GM21367 (cell line): ENCODE data around the gene FAM171A1.
"Not testable (repeated sequence)": the region's sequence is repeated elsewhere in the genome, so short reads cannot be mapped to it uniquely, and the experiment has no call there.

Source experiments
- ATAC-seq: cut with Tn5 transposase; IDR thresholded peaks from one replicate; pipeline ENCODE4 v1.9.1; 2021; ENCODE audit not compliant: unreplicated experiment

The FAM171A1 gene

GRCh38 chr10:15370856-15371701, at the start of gene FAM171A1:
Gene FAM171A1, minus strand, starts transcription at chr10:15371289. Its CDS starts 237 bp downstream, at chr10:15371052.
- peak; percentile 59 for ATAC-seq

GRCh38 chr10:15420858-15421257, 49.8 kb upstream of the FAM171A1 start:
- no peak for ATAC-seq

GRCh38 chr10:15419279-15419874, 48.3 kb upstream of the FAM171A1 start:
- peak; percentile 60 for ATAC-seq

- ATAC-seq = no peak
Observed at GRCh38 chr10:15416034-15416433, 44.9 kb upstream of the FAM171A1 start.

GRCh38 chr10:15411010-15411409, 39.9 kb upstream of the FAM171A1 start:
- ATAC-seq = no peak

GRCh38 chr10:15409350-15409749, 38.3 kb upstream of the FAM171A1 start:
- ATAC-seq = not testable (repeated sequence)

- ATAC-seq = no peak
Observed at GRCh38 chr10:15408557-15408956, 37.5 kb upstream of the FAM171A1 start.

- no peak for ATAC-seq
Observed at GRCh38 chr10:15405319-15405718, 34.2 kb upstream of the FAM171A1 start.

GRCh38 chr10:15401382-15401781, 30.3 kb upstream of the FAM171A1 start:
- no peak for ATAC-seq

GRCh38 chr10:15400461-15400860, 29.4 kb upstream of the FAM171A1 start:
- ATAC-seq = not testable (repeated sequence)

- no peak for ATAC-seq
Observed at GRCh38 chr10:15399060-15399661, 28.1 kb upstream of the FAM171A1 start.

- ATAC-seq = no peak
Observed at GRCh38 chr10:15395935-15396334, 24.8 kb upstream of the FAM171A1 start.

GRCh38 chr10:15393139-15393825, 22.2 kb upstream of the FAM171A1 start:
- no peak for ATAC-seq

GRCh38 chr10:15391491-15391890, 20.4 kb upstream of the FAM171A1 start:
- ATAC-seq = no peak

- ATAC-seq = not testable (repeated sequence)
Observed at GRCh38 chr10:15388172-15388571, 17.1 kb upstream of the FAM171A1 start.

GRCh38 chr10:15387021-15387420, 15.9 kb upstream of the FAM171A1 start:
- ATAC-seq = no peak

GRCh38 chr10:15385552-15386455, 14.7 kb upstream of the FAM171A1 start:
- no peak for ATAC-seq

GRCh38 chr10:15381420-15381819, 10.3 kb upstream of the FAM171A1 start:
- ATAC-seq = no peak

- ATAC-seq = no peak
Observed at GRCh38 chr10:15379078-15379477, 8.0 kb upstream of the FAM171A1 start.

- ATAC-seq = no peak
Observed at GRCh38 chr10:15378569-15378968, 7.5 kb upstream of the FAM171A1 start.
